CD4-positive, alpha-beta T cell treated with Interleukin-4 for 1 hour (primary cell): Measurements from ENCODE around the gene HAUS1.
"Not testable (repeated sequence)": the region's sequence is repeated elsewhere in the genome, so short reads cannot be mapped to it uniquely, and the experiment has no call there.

Source experiments
- DNase-seq, 2 donors: peaks; one replicate each; pipeline ENCODE4 v3.0.0-alpha.2; 2020 to 2022

Gene HAUS1

GRCh38 chr18:46095532-46095931, 8.7 kb upstream of the HAUS1 start:
- DNase-seq: no peak

DNA sequence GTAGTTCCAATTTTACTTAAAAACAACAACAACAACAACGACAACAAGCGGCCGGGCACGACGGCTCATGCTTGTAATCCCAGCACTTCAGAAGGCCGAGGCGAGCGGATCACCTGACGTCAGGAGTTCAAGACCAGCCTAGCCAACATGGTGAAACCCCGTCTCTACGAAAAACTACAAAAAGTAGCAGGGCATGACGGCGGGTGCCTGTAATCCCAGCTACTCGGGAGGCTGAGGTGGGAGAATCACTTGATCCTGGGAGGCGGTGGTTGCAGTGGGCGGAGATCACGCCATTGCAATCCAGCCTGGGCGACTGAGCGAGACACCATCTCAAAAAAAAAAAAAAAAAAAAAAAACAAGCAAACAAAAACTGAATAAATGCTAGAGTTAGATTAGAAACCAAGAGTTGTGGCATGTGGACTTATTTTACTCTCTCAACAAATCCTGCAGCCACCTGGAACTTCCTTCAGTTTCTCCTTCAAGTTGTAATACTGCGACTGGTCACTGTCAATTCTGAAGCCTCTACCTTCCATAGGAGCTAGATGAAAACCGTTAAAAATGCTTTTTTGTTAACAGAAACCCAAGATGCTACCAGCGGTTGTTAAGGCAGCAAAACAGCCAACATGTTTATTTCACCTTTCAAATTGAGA, 7.4 kb upstream of the HAUS1 start:
- peak in 1 of 2 donors; percentile 16 for DNase-seq

DNA sequence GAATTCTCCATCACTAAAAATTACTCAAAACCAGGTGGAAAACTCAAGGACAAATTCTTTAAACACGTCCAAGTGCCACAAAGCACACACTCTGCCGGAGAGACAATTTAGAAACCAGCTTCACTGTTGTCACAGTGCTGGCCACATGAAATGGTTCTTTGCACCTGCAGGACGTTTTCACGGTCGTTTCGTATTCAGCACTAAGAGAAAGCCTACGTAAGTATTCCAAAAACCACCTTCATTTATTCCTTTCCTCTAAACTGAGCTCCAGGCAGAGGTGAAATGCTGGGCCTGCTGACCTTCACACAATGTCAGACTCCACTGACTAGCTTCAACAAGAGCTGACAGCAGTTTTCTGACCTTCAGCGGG, 6.8 kb upstream of the HAUS1 start:
- DNase-seq: peak in 1 of 2 donors; percentile 30

DNA sequence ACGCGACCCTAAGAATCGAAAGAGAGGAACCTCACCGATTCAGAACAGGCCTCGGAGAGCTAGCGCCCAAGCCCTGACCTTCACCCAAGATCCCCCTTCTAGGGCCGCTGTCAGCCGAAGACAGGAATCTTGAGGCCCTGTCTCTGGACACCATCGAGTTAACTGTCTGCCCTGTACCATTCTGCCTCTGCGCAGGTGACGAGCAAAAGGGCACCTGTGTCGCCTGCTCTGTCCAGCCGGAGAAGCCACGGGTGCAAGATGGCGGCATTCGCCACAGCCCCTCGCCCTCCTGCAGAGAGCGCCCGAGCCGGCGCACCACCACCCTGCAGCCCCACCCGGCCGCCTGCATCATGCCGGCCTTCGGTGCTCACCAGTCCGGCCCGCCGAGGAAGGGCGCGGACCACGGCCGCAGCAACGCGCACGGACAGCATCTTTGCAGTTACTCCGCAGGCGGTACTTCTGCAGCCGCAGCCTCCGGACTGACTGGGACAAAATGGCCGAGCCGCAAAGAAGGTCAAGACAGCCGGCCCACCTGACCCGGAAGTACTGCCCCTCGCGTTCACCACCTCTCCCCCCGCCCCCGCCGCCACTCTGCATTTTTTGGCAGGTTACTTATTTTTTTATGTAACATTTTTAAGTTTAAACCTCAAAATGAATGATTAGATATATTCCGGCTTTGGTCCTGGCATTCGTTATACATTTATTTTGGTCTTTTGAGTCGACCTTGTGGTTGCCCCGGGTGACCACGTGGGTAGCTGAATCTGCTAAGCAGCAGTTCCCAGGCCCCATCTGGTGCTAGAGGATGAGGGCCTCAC, 6.2 kb upstream of the HAUS1 start, which contains the start of gene ATP5F1A:
ATP5F1A (minus strand) TSS at position 496 of the 815 bp plus-strand sequence; CDS start at position 431, 65 bp downstream.
- DNase-seq: peak; percentile 84 to 86

GRCh38 chr18:46098616-46098933, 5.6 kb upstream of the HAUS1 start:
- DNase-seq: no peak

- DNase-seq: no peak
Observed at GRCh38 chr18:46099463-46099862, 4.7 kb upstream of the HAUS1 start.

- DNase-seq: no peak
Observed at GRCh38 chr18:46109386-46109785, 5.2 kb downstream of the HAUS1 start.

DNA sequence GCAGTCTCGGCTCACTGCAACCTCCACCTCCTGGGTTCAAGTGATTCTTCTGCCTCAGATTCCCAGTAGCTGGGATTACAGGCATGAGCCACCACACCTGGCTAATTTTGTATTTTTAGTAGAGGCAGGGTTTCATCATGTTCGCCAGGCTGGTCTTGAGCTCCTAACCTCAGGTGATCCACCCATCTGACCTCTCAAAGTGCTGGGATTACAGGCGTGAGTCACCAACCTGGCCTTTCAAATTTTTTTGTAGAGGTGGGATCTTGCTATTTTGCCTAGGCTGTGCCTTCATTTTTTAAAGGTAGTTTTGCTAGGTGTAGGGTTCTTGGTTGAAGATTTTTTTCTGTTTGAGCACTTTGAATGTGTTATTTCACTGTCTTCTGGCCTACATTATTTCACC, 6.2 kb downstream of the HAUS1 start:
- no peak for DNase-seq

DNA sequence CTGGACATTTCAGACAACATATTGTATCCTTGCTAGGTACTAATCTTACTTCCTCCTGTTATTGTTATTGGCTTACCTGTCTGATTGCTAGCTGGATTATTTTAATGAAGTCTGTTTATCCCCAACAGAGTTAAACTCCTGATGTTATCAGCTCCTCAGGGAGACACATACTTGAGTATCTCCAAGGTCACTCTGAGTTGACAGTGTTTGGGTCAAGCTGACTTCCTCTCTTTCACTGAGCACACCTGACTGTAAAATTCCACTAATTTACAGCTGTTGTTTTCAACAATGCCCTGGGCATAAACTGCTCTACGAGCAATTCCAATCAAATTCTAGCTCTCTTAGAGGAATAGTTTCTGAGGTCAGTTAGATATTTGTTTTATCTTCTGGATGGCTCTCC, 9.6 kb downstream of the HAUS1 start:
- no peak for DNase-seq

- DNase-seq: not testable (repeated sequence)
Observed at GRCh38 chr18:46126625-46127024, 22.4 kb downstream of the HAUS1 start.

DNA sequence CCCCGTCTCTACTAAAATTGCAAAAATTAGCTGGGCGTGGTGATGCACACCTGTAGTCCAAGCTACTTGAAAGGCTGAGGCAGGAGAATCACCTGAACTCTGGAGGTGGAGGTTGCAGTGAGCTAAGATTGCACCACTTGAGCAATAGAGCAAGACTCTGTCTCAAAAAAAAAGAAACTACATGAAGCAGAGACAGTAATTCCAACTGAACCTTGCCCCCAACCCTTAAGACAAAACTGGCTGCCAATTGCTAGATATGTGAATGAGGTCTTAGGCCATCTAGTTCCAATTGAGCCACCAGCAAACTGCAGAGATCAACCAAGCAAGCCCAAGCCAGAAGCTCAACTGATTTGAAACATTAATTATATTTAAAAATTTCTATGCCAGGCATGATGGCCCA, 25.9 kb downstream of the HAUS1 start:
- DNase-seq: no peak

DNA sequence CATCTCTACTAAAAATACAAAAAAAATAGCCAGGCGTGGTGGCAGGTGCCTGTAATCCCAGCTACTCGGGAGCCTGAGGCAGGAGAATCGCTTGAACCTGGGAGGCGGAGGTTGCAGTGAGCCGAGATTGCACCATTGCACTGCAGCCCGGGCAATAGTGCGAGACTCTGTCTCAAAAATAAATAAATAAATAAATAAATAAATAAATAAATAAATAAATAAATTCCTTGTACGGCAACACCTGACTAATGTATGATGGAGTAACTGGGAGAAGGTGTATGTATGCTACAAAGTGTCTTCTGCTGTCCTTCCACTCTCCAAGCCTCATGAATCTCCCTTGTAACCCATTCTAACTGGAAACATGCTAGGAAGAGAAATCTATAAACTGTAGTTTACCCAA, 26.4 kb downstream of the HAUS1 start:
- not testable (repeated sequence) for DNase-seq

- DNase-seq: no peak
Observed at GRCh38 chr18:46133534-46133933, 29.3 kb downstream of the HAUS1 start.

- no peak for DNase-seq
Observed at GRCh38 chr18:46134920-46135675, 30.9 kb downstream of the HAUS1 start.

GRCh38 chr18:46140173-46140572, 36.0 kb downstream of the HAUS1 start:
- no peak for DNase-seq

GRCh38 chr18:46141199-46141598, 37.0 kb downstream of the HAUS1 start:
- no peak for DNase-seq

- DNase-seq: peak; percentile 41 to 74
Observed at GRCh38 chr18:46148810-46149209, 44.6 kb downstream of the HAUS1 start.

DNA sequence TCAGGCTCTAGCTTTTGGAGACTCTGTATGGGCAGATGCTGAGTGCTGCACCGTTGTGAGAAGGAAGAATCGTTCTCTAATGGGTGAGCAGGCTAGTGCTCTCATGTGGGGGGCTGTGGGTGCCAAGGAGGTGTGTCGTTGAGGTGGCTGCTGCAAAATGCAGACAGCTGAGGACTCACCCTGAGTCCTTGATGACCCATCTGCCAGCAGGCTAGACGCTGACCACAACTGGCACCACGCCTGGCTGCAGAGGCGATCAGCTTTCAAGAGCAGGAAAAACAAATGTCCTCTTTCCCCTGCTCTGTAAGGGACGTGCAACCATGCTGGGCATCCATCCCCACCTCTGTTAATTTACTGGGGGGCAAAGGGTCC, 48.2 kb downstream of the HAUS1 start:
- no peak for DNase-seq

DNA sequence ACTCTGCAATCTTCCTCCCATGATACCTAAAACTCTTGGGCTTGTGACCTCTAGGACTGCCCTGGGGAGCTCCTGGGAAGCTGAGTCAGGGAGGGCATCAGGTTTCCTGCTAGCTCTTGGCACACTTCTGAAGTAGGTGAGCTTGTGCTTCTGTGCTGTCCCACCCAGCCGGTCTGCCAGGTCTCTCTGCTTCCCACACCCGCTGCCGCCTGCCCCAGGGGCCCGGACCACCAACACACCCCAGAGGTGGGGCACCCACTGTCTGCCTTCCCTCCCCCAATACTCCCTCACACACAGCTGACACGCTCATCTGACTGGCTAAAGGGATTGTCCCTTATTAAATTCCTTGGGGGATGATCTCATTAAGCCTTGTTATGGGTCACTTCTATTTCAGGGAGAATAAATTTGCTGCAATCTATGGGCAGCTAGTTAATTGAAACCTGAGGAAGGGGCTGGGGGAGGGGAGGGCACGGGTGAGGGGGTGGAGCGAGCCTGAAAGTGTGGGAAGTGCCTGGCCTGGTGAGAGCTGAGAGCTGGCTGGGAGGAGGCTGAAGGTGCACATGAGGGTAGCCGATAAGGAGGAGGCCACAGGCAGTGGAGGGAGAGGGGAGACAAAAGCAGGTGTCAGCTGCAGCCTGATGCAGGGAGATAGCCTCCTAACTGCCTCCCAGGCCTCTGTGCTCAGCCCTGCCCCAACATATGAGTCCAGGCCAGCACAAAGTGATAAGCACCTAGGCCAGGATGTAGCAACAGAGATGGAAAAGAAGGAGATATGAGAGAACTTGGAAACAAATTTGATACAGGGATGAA, 48.8 kb downstream of the HAUS1 start:
- DNase-seq: no peak

- DNase-seq: peak; percentile 73 to 83
Observed at GRCh38 chr18:46155641-46156051, 51.5 kb downstream of the HAUS1 start.

DNA sequence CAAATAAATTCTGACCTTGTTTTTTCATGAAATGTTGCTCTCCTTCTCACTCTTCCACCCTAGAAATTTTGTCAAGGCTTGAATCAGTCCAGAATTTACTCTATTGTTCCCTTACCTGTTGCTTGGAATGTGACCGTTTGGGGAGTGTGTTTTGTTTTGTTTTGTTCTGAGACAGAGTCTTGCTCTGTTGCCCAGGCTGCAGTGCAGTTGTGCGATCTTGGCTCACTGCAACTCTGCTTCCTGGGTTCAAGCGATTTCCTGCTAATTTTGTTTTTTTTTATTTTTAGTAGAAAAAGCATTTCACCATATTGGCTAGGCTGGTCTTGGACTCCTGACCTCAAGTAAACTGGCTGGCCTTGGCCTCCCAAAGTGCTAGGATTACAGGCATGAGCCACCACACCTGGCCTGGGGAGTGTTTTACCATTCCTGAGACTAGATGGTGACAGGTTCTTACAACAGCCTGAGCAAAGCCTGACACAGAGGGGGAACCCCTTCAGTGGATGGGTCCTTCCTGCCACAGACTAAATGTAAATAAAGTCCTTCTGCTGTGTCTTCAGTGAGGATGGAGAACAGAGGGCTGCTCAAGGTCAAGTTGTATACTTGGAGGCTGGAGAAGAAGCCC, 52.0 kb downstream of the HAUS1 start:
- DNase-seq: peak; percentile 12 to 32

- DNase-seq: no peak
Observed at GRCh38 chr18:46156843-46157242, 52.7 kb downstream of the HAUS1 start.
